NCI-H1048 (cell line): ENCODE results near the gene PAX4.

ENCODE experiments used
- DNase-seq: peaks from one replicate; lab custom pipeline; 2025; lab: John Stamatoyannopoulos, UW

The PAX4 gene

DNA sequence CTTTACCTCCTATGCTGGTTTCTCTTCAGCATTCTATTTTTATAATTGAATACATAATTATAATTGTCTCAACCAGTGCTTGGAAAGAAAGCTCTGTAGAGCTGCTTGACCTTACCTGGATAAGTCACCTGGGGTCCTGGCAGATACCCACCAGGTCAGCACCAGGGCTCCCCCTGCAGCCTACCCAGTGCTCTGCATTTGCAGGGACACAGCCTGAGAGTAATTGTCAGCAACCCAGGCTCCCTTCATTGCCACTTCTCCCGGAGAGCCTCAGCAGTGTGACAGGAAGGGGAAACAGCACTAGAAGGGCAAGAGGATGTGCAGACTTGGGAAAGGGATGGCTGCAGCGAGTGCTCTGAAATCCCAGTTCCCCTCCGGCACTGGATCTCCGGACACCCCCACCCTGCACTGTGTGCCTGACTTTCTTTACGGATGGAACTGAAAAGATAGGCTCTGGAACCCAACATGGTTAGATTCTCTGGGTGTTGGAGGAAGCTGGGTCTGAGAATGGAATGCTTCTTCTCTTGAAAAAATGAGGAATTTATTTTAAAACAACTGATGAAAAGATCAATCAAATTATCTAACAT, 11.4 kb upstream of the PAX4 start:
- no peak for DNase-seq

DNA sequence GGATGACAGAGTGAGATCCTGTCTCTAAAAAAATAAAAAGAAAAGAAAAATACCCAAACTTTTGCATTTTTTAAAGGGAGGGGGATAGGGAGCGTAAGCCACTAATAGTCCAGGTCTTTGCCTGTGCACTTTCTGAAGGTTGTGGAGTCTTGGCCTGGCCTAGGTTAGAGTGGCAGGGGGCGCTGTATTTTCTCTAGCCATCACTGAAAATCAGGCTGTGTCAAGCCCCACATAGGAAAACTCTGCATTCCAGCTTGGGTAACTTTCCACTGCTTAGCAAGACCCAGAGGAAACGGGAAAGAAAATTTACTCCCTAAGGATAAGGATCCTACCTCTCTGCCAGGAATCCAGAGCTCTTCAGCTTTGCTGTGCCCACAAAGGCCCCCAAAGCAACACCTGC, 10.5 kb upstream of the PAX4 start:
- no peak for DNase-seq

DNA sequence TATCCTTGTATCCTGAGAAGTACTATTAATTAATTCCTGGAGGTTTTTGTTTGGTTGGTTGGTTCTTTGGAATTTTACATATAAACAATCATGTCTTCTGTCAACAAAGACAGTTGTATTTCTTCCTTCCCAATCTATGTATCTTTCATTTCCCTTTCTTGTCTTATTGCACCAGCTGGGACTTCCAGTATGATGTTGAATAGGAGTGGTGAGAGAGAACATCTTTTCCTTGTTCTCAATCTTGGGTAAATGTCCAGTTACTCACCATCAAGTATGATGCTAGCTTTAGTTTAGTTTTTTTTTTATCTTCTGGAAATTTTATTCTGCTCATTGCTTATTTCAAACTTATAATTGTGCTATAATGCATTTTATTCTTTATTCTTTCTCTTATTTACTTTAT, 7.4 kb upstream of the PAX4 start:
- DNase-seq = no peak

DNA sequence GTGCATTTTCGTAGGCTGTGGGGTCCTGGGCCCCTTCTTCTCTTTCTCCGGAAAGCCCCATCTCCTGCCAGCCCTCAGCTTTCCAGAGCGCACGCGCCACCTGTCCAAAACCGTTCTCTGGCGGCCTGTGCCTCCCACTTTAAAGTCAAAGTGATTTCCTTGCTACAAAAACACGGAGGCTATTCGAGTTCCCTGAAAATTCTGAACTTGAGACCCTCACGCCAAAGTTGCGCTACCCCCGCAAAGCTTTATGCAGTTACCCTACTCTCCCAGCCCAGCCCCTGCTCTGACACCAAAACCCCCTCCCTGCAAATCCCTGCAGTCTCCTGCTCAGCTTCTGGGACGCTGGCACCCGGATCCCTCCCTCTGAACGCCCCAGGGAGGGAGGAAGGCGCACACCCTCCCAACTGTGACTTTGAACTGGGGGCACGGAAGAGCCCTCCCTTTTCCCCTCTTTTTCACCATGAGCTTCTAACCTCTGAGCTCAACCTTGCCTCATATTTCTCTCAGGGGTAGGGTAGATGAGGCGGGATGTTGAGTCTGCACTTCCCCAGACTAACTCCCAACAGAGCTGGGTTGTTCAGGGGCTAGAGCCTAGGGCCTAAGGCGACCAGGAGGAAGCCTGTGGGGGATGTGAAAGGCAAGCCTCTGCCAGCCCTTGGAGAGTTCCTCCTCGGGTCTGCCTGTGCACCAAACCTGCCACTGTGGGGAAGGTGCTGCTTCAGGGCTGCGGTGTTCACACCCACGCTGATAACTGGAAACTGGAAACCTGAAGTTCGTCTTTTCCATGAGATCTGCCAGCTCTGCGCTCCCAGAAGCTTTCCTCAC, 2.7 kb upstream of the PAX4 start:
- no peak for DNase-seq

DNA sequence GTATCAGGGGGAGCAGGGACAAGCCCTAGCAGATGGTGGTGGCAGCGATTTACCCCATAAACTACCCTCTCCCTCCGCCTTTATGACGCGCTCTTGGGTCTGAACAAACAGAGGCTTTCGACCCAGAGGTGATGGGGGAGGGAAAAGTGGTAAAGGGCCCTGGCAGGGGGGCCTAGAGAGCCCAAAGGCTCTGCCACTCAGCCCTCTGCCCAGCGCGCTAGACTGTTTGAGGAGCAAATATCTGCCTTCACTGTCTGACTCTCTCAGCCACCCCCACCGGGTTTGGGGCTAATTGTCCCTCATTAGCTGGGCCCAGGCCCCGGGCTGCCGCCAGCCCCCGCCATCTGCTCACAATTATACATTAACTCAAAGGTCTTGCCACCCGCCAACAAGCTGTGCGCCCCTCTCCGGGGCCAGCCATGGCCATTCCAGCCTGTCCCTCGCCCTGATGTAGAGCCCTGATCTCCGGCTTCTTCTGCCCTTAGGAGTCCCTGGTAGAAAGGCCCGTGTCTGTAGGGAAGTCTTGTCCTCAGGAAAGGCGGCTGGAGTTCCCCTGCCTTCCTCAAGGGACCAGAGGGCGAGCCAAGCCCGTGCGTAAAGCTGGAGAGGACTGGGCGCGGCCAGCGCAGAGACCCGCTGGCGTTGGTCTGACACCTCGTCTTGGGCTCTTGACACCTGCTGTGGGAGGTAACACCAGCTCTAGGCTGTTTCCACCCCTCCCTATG, 1.9 kb upstream of the PAX4 start:
- DNase-seq = no peak

DNA sequence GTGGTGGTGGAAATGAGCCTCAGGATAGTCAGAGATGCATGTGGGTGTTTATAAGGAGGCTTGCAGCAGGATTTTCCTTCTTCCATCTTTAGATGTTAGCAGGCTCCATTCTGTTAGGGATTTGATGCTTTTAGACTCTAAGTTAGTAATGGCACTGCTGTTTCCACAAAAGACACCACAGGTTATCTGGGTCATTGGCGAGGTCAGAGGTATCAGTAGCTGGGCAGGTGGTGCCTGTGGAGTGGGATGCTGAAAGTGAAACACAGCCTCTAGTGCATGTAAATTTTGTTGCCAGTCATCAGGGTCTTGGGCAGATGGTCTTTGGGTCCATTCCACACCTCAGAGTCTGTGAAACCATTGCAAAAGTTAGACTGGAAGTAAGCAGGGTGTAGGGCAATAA, 833 bp upstream of the PAX4 start:
- DNase-seq = no peak

DNA sequence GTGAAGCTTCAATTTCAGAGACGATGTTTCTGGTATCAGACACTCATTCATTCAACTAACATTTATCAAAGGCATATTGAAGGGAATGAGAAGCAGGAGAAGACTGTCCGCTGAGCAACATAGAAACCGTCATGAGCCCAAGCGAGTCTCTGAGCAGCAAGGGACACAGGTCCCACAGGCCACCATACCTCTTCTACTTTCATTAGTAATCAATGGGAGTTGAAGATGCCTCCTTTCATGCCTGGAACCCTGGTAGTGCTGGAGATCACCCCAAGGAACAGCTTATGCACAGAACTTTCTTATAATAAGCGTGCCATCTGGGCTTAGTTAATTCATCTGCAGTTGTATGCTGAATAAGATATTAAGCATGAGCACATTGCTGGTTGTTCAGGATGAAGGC, 1.2 kb downstream of the PAX4 start:
- no peak for DNase-seq

DNA sequence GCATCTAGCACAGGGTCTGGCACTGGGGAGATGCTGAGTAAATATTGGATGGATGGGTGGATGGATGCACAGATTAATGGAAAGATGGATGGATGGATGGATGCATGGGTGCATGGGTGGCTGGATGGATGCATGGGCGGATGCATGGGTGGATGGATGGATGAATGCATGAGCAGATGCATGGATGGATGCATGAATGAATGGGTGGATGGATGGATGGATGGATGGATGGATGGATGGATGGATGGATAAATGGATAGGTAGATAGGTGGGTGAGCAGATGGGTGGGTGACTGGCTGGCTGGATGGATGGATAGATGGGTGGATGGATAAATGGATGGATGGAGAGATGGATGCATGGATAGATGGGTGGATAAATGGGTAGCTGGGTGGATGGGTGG, 5.7 kb downstream of the PAX4 start:
- no peak for DNase-seq

DNA sequence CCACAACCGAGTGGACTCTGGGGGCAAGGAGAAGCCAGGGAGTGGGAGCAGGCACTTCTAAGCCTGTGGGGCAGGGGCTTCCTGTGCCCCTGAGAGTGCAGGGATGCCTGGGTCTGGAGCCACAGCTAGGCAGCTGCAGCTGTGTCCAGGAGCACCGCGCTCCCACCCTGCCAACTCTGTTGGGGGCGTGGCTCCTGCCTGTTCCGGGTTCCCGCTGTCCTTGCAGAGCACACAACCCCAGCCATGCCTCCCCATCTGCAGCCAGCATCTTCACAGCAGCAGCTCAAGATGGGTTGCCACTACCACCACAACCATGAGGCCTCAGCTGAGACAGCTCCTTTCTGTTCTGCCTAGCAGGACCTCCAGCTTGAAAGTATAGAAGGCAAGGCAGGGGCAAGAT, 8.6 kb downstream of the PAX4 start:
- no peak for DNase-seq

DNA sequence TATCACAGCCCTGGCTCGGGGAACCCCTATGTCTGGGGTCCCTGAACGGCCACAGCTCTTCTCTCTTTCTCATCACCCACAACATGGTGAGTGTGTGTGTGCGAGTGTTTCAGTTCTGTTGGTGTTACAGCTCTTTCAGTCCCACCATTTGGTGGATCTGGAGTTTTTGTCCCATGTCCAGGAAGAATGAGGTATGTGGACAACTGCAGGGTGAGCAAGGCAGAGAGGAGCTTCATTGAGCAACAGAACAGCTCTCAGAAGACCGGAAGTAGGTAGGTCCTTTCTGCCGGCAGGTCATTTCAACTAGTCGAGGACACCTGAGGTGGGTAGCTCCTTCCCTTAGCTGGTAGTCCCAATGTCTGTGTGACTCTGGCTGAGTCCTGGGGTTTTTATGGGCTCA, 9.5 kb downstream of the PAX4 start:
- DNase-seq = no peak

DNA sequence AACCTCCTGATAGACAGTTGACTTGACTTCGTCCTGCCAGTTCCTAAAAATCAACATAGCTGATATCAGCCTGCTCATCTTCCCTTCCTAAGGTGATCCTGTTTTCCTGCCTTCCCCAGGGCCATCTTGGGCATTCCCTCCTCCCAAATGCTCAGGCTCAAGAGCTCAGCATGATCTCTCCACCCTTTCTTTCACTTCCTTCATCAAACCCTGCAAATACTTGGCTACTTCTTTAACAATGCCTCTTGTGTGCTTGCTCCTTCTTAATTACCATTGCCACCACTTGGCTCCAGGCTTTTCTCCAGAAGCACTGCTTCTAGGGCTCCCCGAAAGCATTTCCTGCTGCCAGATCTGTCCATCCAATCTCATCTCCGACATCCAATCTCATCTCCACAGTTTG, 17.1 kb downstream of the PAX4 start:
- no peak for DNase-seq

DNA sequence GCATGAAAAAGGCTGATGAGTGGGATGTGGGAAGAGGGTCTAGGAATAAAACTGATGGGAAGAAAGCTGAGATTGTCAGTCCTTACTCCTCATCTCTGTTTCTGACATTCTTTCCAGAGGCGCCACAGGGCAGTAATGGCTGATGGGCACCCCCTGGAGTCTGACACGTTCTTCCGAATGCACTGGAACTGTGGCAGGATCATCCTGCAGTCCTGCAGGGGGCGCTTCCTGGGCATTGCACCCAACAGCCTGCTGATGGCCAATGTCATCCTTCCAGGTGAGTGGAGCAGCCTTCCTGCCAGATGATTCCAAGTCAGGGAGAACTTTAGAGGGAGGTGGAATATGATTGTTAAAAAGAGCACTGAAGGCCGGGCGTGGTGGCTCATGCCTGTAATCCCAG, 19.6 kb downstream of the PAX4 start:
- DNase-seq = no peak

DNA sequence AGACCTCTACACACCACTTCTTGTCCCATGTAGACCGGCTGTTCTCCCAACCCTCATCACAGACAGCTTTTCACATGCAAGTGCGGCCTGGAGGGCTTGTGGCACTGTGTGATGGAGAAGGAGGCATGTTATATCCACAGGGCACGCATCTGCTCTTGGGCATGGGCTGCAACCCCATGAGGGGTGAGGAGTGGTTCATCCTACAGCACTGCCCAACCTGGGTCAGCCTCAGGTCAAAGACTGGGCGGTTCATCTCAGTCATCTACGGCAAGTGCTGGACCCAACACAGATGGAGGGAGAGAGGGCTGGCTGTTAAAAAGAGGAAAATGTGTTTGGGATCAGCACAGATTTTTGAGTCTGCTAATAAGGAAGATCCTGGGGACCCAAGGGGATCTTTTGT, 22.2 kb downstream of the PAX4 start:
- no peak for DNase-seq

DNA sequence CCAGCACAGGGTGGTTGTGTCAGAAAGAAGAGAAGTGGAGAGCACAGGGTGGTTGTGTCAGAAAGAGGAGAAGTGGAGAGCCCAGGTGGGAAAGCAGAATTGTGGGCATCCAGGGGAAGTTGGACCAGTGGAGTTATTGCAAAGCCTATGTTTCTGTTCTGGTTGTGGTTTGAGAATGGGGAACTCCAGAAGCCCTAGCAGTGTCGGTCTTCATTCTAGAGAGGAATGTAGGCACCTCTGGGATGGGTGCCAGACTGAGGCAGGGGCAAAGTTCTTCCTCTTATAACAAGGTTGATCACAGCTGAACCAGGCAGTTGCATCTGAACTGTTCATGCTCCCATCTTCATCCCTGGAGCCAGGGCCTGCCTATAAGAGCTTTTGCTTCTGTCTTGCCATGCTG, 23.5 kb downstream of the PAX4 start:
- DNase-seq = no peak

DNA sequence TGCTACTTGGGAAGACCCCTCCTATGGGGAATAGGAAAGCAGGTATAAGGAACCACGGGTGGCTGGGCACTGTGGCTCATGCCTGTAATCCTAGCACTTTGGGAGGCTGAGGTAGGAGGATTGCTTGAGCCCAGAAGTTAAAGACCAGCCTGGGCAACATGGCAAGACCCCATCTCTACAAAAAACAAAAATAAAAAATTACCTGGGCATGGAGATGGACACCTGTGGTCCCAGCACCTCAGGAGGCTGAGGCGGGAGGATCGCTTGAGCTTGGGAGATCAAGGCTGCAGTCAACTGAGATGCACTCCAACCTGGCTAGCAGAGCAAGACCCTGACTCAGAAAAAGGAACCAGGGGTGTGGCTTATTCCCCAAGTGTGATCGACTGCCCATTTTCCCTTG, 25.4 kb downstream of the PAX4 start:
- DNase-seq = no peak

DNA sequence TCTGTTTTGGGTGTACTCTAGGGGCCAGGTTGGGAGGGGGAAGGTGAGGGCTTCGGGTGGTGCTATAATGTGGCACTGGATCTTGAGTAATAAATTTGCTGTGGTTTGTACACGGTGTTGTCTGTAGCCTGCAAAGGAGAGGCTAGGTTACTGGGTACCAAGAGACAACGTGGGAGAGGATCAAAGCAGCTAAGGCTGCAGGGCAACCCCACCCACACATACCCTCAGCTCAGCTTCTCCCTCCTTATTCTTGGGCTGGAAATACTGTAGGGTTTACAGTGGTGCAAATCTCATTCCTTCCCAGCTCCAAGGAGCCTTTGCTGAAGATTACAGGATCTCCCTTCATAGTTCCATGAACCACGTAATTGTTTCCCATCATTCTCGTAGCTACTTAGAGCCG, 26.4 kb downstream of the PAX4 start:
- no peak for DNase-seq

DNA sequence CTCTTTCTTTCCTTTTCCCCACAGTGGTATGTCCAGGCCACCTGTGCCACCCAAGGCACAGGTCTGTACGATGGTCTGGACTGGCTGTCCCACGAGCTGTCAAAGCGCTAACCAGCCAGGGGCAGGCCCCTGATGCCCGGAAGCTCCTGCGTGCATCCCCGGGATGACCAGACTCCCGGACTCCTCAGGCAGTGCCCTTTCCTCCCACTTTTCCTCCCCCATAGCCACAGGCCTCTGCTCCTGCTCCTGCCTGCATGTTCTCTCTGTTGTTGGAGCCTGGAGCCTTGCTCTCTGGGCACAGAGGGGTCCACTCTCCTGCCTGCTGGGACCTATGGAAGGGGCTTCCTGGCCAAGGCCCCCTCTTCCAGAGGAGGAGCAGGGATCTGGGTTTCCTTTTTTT, 26.8 kb downstream of the PAX4 start:
- DNase-seq = no peak

DNA sequence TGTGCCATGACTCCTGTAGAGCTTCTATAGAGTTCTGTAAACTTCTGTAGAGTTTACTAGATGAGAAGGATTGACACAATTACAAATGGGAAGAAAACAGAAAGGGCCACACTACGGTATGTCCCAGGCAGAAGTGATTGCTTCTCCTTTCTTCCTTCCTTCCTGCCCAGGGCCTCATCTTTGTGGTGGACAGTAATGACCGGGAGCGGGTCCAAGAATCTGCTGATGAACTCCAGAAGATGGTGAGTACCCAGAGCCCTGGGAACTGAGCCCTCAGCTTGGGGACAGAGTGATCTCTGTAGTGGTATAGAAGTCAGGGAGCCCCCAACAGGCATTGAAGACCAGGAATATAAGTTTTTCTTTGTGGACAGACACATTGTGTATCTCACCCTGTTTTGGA, 28.0 kb downstream of the PAX4 start:
- no peak for DNase-seq

DNA sequence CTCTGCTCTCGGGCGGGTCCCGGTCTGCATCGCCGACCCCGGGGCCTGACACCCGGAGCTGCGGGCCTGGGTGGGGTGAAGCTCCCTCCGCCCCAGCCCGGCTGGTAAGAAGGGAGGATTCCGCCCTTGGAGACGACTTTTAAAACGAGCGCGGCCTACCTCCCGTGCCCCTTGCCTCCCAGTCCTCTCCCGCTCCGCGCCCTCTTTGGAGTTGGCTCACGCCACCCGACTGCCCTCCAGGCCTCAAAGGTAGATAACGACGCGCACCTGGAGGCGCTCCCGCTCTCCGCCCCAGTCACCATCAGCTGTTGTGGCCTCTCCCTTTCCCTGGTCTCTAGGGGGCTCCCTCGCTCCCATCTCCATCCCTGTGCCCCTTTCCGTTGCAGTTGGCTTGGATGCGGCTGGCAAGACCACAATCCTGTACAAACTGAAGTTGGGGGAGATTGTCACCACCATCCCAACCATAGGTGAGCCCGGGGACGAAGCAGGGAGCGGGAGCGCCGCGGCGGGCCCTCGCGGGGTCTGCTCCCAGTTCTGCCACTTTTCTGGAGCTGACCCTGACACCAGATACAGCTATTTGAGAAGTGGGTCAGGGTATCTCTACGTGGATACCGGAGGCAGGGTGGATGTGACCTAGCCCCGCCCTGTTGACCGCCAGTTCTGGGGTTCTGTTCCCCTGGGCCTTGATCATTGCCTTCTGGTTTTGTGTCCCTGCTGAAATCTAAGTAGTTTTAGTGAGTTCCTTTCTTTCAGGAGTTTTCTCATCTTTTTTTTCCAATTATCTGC, 29.1 kb downstream of the PAX4 start:
- no peak for DNase-seq

DNA sequence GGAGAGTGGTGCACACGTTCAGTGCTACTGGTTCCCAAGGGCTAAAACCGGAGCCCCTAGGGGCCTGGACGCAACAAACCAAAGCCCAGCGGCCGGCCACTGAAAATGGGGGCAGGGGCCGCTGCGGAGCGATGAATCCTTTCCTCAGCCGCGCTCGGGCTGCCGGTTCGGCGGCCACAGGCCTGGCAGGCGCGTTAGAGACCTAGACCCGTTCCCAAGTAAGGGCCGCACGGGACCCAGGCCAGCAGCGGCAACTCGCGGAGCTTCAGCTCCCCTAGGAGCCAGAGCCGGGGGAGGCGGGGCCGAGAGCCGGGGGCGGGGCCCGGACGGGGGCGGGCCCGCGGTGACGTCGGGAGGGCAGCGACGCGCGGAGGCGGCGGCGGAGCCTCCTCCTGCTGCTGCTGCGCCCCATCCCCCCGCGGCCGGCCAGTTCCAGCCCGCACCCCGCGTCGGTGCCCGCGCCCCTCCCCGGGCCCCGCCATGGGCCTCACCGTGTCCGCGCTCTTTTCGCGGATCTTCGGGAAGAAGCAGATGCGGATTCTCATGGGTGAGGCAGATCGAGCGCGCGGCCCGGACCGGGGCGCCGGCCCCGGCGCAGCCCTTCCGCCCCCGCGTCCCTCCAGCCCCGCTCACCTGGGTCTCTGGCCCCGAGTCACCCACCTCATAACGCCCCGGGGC, 29.8 kb downstream of the PAX4 start, which contains the start of gene ARF5:
ARF5 (plus strand) TSS at position 393 of the 678 bp plus-strand sequence; CDS start at position 481, 88 bp downstream.
- peak; percentile 52 for DNase-seq

DNA sequence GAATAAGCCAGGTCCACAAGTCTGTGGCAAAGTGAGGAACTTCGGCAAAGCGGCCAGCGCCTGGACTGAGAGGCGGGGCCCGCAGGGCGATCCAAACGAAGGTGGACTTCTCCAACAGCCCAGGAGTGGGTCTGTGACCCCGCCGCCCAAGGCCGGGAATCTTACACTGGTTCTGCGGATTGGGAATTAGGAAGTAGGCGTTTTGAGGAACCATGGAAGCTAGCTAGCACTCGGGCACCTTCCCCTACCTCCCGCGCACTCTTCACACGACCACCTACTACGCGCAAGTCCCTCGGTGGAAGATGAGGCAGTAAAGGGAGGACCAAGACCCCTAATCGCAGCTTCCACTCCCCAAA, 30.3 kb downstream of the PAX4 start:
- no peak for DNase-seq

DNA sequence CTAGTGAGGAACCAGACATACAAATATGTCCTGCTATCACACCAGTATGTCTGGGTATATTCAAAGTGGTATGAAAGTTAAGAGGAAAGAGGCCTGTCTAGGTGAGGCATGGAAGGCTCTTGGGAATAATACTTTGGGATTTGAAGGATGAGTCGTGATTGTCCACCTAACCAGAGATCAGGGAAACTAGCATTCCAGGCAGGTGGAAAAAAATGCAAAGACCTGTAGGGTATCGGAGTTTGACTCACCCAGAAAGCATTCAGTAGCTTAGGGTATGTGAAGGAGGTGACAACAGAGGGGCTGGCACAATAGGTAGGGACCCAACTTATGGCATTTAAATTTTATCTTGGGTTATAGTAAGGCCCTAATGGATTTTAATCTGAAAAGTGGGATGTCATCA, 31.6 kb downstream of the PAX4 start:
- DNase-seq = no peak
